ENCODE measurements around the gene PRKCA.

DNA sequence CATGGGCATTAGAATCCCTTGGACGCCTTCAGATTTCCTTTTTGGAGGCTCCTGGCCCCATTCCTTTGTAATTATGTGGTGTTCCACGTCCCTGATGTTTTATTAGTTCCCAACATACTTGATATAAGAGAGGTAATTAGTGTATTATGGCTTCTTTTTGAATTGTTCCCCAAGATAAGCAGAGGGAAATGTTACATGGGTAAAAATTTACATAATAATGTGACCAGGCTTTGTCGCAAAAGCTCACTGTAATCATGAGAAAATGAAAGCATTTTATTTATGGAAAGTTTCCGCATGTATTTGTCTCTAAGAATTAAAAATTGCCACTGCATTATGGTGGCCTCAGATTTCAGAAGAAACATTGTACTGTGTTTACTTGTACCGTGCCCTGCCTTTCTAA is 177.8 kb downstream of the PRKCA start:
- TF ChIP-seq POLR2A (IDR thresholded peaks at IDR 0.05) (no peak), EP300 (IDR thresholded peaks at IDR 0.05) (no peak)
- TF ChIP-seq, protein P1, sequence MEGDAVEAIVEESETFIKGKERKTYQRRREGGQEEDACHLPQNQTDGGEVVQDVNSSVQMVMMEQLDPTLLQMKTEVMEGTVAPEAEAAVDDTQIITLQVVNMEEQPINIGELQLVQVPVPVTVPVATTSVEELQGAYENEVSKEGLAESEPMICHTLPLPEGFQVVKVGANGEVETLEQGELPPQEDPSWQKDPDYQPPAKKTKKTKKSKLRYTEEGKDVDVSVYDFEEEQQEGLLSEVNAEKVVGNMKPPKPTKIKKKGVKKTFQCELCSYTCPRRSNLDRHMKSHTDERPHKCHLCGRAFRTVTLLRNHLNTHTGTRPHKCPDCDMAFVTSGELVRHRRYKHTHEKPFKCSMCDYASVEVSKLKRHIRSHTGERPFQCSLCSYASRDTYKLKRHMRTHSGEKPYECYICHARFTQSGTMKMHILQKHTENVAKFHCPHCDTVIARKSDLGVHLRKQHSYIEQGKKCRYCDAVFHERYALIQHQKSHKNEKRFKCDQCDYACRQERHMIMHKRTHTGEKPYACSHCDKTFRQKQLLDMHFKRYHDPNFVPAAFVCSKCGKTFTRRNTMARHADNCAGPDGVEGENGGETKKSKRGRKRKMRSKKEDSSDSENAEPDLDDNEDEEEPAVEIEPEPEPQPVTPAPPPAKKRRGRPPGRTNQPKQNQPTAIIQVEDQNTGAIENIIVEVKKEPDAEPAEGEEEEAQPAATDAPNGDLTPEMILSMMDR (IDR thresholded peaks at IDR 0.05) = no peak

Measured in suprapubic skin (tissue), 3 donors.